C1 segment of cervical spinal cord (tissue), 14 donors: ENCODE data around the gene SPECC1.
"Not testable (repeated sequence)": the region's sequence is repeated elsewhere in the genome, so short reads cannot be mapped to it uniquely, and the experiment has no call there.

Source experiments
- DNase-seq, 14 donors: peaks; one replicate each; lab custom pipeline; 2025; lab: John Stamatoyannopoulos, UW

The SPECC1 gene

GRCh38 chr17:20165516-20165915, 156.4 kb downstream of the SPECC1 start:
- not testable (repeated sequence) for DNase-seq

DNA sequence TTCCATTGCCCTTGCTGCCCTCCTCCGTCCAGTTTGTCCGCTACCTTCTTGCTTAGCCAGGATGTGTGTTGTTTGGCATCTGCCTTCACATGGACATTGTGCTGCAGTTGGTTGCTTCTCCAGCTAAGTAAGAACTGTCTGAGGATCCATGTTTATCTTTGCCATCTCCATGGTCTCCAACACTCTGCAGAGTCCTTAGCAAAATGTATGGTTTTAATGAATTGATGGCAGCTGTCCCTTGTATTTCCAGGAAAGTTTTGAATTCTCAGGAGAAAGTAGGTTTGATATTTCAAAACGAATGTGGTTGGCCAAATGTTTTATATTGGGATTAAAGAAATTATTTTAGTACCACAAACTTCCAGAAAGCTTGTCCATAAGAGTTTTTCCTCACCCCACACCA, 160.9 kb downstream of the SPECC1 start:
- DNase-seq, result no peak

GRCh38 chr17:20171741-20172365, 162.7 kb downstream of the SPECC1 start:
- no peak for DNase-seq

- no peak for DNase-seq
Measured at GRCh38 chr17:20172376-20172775, 163.2 kb downstream of the SPECC1 start.

DNA sequence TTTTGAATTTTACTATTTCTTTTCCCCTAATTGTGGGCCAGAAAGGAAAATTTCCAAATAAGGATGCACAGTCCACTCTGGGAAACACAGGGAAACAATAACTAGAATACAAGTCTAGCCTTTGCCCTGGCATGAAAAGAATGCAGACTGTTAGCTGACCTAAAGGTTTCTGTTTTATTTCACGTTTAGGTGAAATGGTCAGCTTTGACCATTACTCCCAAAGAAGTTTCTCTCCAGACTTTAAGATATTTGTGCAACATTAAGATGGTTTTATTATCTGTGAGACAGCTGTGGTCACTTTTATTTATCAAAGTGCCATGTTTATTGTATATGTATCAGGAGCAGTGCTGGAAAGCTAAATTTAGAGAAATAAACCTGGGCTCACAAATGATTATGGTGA, 163.9 kb downstream of the SPECC1 start:
- no peak for DNase-seq

- no peak for DNase-seq
Measured at GRCh38 chr17:20174588-20175265, 165.6 kb downstream of the SPECC1 start.

GRCh38 chr17:20179041-20179440, 169.9 kb downstream of the SPECC1 start:
- no peak for DNase-seq

- DNase-seq, result no peak
Measured at GRCh38 chr17:20180661-20181060, 171.5 kb downstream of the SPECC1 start.

GRCh38 chr17:20184181-20184580, 175.0 kb downstream of the SPECC1 start:
- no peak for DNase-seq

GRCh38 chr17:20184977-20185619, 175.9 kb downstream of the SPECC1 start:
- DNase-seq, result no peak

DNA sequence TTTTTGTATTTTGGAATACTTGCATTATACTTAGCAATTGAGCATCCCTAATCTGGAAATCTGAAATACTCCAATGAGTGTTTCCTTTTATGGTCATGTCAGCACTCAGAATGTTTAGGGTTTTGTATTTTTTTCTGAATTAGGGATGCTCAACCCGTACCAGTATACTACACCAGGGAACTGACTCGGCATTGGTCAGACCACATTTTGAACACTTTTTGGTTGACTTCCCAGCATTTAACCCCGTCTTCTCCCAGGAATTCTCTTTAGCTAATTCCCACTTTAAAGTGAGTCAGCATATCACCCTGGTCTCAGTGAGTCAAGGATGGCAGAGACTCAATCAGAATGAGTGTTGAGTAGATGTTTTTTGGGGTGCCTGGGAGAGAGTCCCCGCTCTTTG, 177.9 kb downstream of the SPECC1 start:
- no peak for DNase-seq

GRCh38 chr17:20189302-20189701, 180.1 kb downstream of the SPECC1 start:
- peak in 12 of 14 donors; percentile 46 to 88 (median 73) for DNase-seq

- DNase-seq, result no peak
Measured at GRCh38 chr17:20189979-20190378, 180.8 kb downstream of the SPECC1 start.

DNA sequence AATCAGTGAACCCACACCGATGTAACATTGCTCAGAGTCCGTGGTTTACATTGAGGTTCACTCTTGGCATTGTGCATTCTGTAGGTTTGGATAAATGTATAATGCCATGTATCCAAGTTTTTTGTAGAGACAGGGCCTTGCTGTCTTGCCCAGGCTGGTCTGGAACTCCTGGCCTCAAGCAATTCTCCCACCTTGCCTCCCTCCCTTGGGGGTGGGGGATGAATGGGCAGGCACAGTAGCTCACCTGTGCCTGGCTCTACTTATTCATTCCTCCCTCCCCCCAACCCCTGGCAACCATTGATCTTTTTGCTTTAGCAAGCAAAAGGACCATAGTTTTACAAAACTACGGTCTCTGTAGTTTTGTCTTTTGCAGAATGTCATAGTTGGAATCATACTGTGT, 181.4 kb downstream of the SPECC1 start:
- no peak for DNase-seq

GRCh38 chr17:20191056-20191455, 181.9 kb downstream of the SPECC1 start:
- DNase-seq, result no peak

DNA sequence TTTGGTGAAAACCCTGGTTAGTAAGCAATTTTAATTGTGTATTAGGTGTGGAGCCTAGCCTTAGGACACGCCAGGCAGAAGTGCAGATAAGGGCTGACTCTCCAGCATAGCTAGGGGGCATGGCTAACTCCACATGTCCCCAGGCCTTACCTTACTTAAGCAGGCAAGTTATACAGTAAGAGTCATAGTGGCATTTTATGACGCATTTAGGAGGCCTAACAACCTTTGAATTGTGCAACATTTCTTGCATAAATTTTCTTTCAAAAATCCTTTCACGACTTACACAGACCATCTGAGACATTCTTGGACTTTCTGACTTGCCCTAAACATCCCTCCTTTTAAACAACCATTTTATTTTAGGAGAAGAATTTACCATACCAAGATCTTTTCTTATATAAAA, 187.1 kb downstream of the SPECC1 start:
- DNase-seq, result not testable (repeated sequence)

DNA sequence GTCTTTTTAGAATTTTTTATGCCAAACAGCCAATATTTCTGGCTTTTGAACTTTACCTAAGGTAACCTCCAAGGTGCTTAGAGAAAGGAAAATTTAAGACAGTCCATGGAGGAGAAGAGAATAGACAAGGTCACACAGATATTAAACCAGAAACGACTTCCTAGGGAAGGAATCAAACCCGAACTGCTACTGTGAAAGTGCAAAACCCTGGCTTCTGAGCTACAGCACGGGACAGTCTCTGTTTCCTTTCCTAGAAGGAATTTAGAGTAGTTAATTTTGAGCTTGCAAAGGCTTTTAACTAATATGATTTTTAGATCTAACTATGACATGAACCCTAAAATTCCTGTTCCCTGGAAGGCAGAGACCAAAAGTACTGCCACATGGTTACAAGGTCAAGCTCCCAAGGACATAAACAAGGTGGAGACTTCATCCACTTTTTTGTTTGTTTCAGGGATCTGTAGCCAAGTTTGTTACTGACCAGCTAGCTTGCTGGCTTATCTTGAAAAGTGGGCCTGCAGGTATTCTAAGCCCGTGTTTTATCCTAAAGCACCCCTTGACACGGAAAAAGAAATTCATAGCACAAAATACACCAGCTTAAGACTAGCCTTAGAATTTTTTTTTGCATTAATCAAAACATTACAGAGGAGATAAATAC, 188.2 kb downstream of the SPECC1 start:
- DNase-seq, result no peak

GRCh38 chr17:20200016-20200795, 191.0 kb downstream of the SPECC1 start:
- no peak for DNase-seq

- no peak for DNase-seq
Measured at GRCh38 chr17:20200865-20201458, 191.8 kb downstream of the SPECC1 start.

GRCh38 chr17:20202141-20202621, 193.0 kb downstream of the SPECC1 start:
- no peak for DNase-seq

DNA sequence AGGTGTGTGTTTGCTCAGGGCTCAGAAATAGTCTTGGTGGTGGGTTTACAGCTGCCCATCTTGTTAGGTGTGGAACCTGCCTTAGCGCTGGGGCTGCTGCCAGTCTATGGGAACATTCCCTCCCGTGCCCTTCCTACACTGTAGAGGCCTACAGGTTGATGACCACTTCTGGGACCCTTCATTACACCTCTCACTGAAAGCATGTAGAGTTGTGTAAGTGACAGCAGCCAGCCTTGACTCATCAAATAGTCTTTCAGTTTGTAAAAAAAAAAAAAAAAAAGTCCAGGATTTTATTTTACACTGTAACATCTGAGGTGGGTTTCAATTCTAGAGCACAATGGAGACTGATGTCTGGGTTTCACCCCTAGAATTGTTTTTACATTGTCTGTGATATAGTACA, 193.9 kb downstream of the SPECC1 start:
- DNase-seq, result no peak
